HG03097 (cell line): Measurements from ENCODE around the gene KLHL11.
"Not testable (repeated sequence)": the region's sequence is repeated elsewhere in the genome, so short reads cannot be mapped to it uniquely, and the experiment has no call there.

Experiments used
- ATAC-seq: cut with Tn5 transposase; IDR thresholded peaks from one replicate; pipeline ENCODE4 v1.9.1; 2021; ENCODE audit not compliant: unreplicated experiment, low FRiP score

The KLHL11 gene

DNA sequence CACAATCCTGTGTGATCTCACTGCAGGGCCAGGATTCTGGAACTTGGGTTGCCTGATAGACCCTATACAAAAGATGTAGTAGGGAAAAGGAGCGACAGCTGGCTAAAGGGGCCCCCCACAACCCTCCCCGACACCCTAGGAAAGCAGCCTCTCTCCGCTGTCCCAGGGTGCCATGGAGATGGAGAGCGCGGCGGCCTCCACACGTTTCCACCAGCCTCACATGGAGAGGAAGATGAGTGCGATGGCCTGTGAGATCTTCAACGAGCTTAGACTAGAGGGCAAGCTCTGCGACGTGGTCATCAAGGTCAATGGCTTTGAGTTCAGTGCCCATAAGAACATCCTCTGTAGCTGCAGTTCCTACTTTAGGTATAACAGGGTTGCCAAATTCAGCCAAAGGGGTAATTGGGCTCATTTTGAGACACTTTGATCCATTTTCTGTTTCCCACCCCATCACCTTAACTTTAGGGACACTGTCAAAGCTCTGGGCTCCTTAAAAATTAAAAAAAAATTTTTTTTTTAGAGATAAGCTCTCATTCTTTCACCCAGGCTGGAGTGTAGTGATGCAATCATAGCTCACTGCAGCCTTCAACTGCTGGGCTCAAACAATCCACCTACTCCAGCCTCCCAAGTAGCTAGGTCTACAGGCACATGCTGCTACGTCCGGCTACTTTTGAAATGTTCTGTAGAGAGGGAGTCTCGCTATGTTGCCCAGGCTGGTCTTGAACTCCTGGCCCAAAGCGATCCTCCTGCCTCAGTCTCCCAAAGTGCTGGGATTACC lies 27.3 kb downstream of the KLHL11 start, which contains the start of gene KLHL10:
Gene KLHL10 (plus strand): TSS at position 65 of the 778 bp plus-strand sequence. CDS start 108 bp downstream, at position 173.
- ATAC-seq, result no peak

- ATAC-seq, result no peak
These were observed 28.6 kb downstream of the KLHL11 start for GRCh38 chr17:41836550-41837196.

- no peak for ATAC-seq
These were observed 29.2 kb downstream of the KLHL11 start, which contains the start of gene NT5C3B for GRCh38 chr17:41835800-41836549. Gene NT5C3B (minus strand): TSS chr17:41836232. CDS start chr17:41836193, 39 bp downstream.

DNA sequence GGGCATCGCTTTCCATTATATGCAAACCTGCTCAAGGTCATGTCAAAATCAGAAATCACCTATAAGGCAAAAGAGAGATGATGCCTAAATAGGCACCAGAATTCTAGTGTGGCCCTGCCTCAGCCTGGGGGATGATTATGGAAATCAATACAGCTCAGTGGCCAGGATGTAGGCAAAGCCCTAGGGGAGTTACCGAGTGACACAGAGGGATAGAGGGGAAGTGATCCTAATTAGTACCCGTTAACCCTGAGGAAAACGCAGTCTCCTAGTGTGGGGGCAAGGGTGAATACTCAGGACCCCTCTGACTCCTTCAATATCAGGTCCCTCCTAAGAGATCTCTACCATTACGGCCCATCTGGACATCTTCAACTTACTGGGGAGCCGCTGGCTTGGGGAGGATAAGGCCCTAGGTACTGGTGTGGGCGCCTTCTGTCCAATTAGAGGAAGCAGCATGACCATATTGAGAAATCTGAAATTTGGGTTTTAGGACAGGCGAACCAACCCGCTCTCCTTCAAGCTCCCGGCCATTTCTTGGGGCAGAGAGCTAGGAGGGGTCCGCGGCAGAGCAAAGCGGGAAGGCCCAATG lies 29.9 kb downstream of the KLHL11 start:
- no peak for ATAC-seq

- not testable (repeated sequence) for ATAC-seq
These were observed 35.3 kb downstream of the KLHL11 start for GRCh38 chr17:41829961-41830360.

DNA sequence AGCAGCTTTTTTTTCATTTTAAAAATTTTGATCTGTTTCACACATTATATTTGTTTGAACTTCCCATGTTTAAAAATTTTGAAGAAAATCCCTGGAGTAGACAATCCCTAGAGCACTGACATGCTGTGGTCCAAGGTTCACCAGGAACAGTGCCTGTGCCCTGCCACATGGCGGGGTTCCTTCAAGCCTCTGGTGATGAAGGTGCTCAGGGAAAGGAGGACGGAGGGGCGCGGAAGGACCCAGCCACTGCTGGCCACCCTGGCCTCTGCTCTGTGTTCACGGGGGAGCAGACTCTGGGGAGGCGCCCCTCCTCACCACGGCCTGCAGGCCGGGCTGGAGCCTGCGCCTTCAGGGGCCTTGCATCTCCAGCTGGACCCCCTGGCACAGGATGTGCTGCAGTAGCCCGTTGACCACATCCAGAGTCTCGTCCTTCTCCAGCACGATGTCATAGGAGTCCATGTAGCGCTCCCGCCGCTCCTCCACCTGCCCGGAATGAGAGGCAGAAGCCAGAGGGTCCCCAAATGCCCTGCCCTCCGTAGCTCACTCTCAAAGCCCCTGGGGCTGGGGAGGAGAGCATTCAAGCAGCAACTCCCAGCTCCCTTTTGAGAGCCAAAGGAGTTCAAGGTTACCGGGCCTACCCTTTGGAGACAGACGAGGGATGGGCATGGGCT lies 39.9 kb downstream of the KLHL11 start:
- no peak for ATAC-seq

DNA sequence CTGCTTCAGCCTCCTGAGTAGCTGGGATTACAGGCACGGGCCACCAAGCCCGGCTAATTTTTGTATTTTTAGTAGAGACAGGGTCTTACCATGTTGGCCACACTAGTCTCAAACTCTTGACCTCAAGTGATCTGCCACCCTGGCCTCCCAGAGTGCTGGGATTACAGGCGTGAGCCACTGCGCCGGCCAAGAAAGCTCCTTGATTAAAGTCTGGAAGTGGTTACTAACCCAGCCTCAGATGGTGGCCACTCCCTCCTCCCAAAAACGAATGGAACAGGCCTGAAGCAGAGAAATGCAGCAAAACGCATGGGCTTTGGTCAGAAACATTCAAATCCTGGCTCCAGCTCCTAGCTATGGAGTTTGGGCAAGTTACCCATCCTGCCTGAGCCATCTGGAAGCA lies 41.1 kb downstream of the KLHL11 start:
- no peak for ATAC-seq

- ATAC-seq, result no peak
These were observed 41.6 kb downstream of the KLHL11 start for GRCh38 chr17:41823580-41823979.

DNA sequence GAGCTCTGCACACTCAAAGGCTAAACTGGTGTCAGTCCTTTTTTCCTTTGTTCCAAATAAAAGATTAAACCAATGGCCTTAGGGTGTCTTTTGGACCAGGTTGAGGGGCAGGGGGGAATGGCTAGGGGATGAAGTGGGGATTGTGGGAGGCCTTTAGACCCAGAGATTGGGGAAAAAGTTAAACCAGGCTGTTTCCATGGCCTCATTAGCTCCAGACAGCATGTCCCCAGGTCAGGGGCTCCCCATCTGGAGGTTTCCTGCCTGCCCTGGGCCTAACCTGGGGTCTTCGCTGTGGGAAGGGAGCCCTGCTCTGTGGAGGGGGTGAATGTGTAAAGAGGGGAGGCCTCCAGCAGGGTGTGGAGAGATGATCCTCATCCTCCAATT lies 42.1 kb downstream of the KLHL11 start:
- ATAC-seq, result no peak

GRCh38 chr17:41822216-41823140 lies 42.7 kb downstream of the KLHL11 start:
- ATAC-seq, result no peak

GRCh38 chr17:41821776-41822175 lies 43.4 kb downstream of the KLHL11 start:
- no peak for ATAC-seq

GRCh38 chr17:41818024-41818423 lies 47.2 kb downstream of the KLHL11 start:
- ATAC-seq, result no peak

DNA sequence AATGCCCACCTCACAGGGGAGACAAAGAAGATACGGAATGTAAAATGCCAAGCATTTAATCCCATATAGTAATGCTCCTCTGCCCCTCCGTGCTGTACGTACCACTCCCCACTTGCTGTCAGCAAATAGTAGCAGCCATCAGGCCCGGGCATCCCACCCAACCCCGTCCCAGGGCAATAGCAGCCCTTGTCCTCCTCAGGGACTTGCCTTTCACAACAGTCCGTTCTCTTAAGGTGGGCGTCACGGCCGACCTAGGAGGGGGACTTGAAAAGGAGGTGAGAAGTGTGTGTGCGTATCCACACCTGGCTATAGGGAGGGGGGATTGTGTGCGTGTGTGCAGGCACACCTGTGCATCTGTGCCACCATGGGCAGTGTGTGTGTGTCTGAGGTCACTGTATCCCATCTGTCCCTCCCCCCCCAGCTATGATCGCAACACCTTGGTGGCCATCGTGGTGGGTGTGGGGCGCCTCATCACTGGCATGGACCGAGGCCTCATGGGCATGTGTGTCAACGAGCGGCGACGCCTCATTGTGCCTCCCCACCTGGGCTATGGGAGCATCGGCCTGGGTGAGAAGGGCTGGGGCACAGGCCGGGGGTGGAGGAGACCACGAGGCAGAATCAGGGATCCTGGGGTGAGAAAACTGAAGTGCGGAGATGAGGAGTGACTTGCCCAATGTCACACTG lies 48.4 kb downstream of the KLHL11 start:
- no peak for ATAC-seq

- ATAC-seq, result no peak
These were observed 51.0 kb downstream of the KLHL11 start for GRCh38 chr17:41814195-41814594.

DNA sequence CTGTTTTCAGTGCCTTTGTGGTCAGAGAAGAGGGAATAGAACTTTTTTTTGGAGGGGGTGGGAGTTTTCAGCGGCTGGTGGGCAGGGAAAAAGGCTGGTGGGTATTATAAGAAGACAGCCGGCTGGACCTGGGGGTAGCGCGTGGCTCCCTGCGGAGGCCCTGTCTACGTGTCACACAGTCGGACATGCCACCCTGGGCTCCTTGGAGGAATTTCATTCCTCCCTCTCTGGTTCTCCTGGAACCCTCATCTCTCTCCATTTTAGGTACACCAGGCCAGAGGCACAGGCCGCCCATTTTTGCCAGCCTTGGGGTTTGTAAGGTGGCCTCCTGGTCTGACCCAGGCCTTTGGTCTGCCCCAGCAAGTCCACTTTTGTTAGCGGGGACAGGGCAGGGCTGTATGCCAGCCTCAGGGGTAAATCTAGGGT lies 51.5 kb downstream of the KLHL11 start:
- ATAC-seq, result no peak

DNA sequence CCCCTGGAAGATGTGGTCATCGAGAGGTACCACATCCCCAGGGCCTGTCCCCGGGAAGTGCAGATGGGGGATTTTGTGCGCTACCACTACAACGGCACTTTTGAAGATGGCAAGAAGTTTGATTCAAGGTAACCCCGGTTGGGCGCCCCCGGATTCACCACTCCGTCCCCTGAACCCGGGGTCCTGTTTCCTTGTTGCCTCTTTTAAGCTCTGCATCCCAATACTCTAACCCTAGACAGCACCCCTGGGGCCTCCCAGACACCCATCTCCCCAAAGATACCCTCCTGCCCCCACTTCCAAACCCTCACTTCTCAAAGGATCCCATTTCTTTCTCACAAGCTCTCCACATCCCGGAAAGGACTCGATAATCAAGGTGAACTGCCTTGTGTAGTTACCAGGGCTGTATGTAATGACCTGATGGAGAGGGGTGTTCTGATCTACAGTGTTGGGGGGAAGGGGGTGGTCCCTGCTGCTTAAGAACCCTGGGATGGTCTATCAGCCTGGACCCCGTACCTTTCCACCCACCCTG lies 52.0 kb downstream of the KLHL11 start:
- no peak for ATAC-seq

- no peak for ATAC-seq
These were observed 52.7 kb downstream of the KLHL11 start, which contains the start of gene FKBP10 for GRCh38 chr17:41812381-41813151. Gene FKBP10 (plus strand): TSS chr17:41813004. CDS start chr17:41813035, 31 bp downstream.
